GM21619 (cell line): ENCODE data around the gene GLI1.
"Not testable (repeated sequence)": the region's sequence is repeated elsewhere in the genome, so short reads cannot be mapped to it uniquely, and the experiment has no call there.

ENCODE experiments used
- ATAC-seq: cut with Tn5 transposase; IDR thresholded peaks from one replicate; pipeline ENCODE4 v1.9.1; 2021; ENCODE audit not compliant: unreplicated experiment

Gene GLI1

DNA sequence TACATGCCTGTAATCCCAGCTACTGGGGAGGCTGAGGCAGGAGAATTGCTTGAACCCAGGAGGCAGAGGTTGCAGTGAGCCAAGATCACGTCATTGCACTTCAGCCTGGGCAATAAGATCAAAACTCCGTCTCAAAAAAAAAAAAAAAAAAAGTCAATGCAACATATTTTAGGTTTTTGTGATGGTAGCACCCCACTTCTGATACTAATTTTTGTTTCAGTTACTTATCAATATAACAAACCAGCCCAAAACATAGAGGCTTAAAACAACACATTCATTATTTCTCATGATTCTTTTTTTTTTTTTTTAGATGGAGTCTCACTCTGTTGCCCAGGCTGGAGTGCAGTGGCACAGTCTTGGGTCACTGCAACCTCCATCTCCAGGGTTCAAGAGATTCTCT, 18.2 kb upstream of the GLI1 start:
- ATAC-seq, result not testable (repeated sequence)

DNA sequence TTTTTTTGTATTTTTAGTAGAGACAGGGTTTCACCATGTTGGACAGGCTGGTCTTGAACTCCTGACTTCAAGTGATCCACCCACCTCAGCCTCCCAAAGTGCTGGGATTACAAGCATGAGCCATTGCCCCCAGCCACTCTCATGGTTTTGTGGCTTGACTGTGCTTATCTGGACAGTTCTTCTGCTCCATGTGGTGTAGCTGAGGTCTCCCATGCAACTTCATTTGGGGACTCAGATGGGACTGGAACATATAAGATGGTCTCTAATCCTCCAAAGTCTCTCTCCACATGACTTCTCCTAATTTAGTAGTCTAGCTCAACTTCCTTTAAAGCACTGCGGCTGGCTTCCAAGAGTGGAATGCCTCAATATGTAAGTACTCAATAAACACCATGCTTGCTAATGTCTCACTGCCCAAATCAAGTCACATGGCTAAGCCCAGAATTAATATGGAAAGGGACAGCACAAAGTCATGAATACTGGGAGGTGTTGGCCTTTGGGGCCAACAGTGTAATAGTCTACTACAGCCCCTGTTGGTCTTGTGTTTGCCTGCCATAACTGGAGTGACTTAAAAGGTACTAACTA, 17.6 kb upstream of the GLI1 start:
- no peak for ATAC-seq

GRCh38 chr12:57444337-57444736, 15.2 kb upstream of the GLI1 start:
- ATAC-seq, result not testable (repeated sequence)

GRCh38 chr12:57444744-57445143, 14.8 kb upstream of the GLI1 start:
- ATAC-seq, result no peak

DNA sequence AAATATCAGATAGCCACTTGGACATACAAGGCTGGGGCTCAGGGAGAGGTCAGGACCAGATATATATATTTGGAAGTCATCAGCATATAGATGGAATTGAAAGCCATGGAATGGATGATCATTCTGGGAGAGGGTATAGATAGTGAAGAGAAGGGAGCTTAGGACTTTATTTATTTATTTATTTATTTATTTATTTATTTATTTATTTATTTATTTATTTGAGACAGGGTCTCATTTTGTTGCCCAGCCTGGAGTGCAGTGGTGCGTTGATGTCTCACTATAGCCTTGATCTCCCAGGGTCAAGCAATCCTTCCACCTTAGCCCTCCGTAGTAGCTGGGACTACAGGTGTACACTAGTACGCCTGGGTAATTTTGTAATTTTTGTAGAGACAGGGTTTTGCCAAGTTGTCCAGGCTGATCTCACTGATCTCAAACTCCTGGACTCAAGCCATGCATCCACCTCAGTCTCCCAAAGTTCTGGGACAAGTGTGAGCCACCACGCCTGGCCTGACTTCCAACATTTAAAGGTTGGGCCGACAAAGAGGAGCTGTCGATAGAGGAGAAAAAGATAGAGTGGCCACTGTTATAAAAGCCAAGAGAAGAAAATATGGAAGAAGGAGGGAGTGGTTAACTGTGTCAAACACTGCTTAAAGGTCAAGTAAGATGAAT, 13.2 kb upstream of the GLI1 start:
- ATAC-seq, result no peak

GRCh38 chr12:57448669-57449068, 10.9 kb upstream of the GLI1 start:
- no peak for ATAC-seq

- ATAC-seq, result no peak
These were observed 10.2 kb upstream of the GLI1 start for GRCh38 chr12:57449375-57449774.

DNA sequence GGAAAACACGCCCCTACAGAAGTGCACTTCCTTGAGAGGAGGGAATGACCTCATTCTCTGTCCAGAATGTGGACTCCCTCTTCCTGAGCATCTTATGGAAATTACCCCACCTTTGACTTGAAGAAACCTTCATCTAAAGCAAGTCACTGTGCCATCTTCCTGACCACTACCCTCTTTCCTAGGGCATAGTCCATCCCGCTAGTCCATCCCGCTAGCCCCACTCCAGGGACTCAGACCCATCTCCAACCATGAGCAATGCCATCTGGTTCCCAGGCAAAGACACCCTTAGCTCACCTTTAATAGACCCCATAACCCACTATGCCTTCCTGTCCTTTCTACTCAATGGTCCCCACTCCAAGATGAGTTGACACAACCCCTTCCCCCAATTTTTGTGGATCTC, 9.5 kb upstream of the GLI1 start:
- no peak for ATAC-seq

DNA sequence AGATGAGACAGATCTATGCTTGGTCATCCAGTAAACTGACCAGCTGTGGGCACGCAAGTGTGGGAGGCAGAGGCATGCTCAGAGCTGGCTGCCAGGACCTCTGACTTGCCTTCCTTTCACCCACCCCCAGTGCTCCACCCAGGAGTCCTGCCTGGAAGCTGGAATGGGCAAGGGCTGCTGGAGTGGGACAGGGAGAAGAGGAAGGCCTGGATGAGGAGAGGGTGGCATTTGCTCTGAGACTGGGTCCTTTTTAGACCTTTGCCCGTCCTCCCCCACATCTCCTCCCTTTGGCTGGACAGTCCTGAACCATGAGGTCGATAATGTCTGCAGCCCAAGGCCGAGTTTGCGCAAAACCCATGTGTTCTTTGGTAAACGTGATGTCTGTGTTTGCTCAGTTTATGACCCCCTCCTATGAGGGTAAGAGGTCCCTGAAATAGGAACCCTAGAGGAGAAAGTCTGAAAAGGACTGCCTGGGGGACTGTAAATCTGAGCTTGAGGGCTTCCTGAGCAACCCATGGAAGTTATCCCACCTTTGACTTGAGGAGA, 8.3 kb upstream of the GLI1 start:
- no peak for ATAC-seq

DNA sequence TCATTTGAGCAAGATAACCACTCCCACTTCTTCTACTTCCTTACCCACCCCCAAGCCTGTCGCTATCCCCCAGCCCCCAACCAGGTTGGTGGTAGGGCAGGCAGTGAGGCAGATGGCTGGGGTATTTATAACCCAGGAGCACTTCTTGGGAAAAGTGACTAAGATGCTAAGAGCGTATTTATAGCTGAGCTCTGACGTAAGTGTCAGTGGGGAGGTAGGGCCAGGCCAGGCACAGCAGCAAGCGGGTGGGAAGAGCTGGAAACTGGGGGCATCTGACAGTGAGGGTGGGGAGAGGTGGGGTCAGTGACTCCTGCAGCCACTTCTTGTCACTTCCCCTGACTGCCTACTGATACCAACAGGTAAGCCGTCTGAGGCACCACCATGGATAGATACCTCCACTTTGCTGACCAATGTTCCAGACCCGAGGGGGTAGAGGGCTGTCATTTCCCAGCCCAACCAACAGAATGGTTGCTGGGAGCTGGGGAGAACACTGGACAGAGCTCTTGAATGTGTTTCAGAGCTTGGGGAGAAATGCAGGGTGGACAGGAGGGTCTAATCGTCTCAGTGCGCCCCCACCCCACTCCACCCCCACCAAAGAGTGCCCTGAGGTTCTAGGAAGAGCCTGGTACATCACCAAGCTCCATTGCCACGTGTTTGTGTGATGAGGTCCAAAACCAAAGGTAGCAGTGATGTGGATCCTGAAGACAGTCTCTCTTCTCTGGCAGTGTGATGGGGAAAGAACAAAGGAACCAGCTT, 7.2 kb upstream of the GLI1 start:
- ATAC-seq, result no peak

GRCh38 chr12:57452937-57453509, 6.6 kb upstream of the GLI1 start:
- peak; percentile 41 for ATAC-seq

- ATAC-seq, result no peak
These were observed 5.4 kb upstream of the GLI1 start for GRCh38 chr12:57454213-57454565.

DNA sequence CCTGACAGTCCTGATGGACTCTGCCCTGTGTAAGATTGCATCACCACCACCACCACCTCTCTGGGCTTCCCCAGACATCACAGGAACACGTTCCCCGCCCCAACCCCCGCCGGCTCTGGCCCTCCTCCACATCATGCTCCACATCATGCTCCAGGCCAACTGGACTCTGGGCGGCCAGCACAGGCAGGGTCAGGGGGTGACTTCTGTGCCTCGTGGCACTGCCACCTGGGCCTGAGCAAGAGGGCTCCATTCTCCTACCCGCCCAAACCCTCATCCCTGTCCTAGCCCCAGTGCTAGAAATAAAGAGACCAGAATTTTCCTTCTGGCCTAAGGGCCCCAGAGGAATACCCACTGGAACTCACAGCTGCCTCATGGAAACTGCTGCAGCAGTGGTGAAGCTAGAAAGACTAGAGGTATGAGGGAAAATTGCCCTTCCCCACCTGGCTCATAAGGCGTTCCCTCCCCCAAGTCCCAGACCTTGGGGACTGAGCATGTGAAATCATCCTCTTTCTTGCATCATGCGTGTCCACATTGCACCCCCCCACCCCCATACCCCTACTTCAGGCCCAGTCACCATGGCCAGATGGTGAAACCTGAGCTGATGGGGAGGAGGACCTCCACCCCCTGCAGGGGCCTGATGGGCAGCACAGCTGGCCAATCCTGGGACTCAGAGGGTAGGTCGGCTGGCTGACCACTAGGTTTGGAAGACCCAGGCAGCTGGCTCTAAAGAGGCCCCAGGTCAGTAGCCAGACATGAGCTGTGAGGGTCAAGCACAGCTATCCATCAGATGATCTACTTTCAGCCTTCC, 4.8 kb upstream of the GLI1 start, which contains the start of gene INHBE:
INHBE (plus strand) TSS at position 742 of the 808 bp plus-strand sequence. CDS start 230 bp downstream, outside the sequence.
- ATAC-seq, result no peak

DNA sequence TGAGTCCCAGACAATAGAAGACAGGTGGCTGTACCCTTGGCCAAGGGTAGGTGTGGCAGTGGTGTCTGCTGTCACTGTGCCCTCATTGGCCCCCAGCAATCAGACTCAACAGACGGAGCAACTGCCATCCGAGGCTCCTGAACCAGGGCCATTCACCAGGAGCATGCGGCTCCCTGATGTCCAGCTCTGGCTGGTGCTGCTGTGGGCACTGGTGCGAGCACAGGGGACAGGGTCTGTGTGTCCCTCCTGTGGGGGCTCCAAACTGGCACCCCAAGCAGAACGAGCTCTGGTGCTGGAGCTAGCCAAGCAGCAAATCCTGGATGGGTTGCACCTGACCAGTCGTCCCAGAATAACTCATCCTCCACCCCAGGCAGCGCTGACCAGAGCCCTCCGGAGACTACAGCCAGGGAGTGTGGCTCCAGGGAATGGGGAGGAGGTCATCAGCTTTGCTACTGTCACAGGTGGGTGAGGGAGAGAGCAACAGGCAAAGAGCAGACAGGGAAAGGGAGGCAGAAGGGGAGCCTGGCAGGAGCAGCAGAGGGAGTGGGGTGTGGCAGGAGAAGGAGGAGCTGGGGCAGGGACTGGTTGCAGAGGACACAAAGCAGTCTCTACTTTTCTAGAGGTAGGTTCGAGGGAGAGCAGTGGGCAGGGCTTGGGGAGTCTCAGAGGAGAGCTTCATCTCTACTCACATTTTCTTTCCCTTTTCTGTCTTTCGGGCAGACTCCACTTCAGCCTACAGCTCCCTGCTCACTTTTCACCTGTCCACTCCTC, 4.0 kb upstream of the GLI1 start:
- ATAC-seq, result no peak

GRCh38 chr12:57456145-57456700, 3.4 kb upstream of the GLI1 start:
- peak; percentile 34 for ATAC-seq

DNA sequence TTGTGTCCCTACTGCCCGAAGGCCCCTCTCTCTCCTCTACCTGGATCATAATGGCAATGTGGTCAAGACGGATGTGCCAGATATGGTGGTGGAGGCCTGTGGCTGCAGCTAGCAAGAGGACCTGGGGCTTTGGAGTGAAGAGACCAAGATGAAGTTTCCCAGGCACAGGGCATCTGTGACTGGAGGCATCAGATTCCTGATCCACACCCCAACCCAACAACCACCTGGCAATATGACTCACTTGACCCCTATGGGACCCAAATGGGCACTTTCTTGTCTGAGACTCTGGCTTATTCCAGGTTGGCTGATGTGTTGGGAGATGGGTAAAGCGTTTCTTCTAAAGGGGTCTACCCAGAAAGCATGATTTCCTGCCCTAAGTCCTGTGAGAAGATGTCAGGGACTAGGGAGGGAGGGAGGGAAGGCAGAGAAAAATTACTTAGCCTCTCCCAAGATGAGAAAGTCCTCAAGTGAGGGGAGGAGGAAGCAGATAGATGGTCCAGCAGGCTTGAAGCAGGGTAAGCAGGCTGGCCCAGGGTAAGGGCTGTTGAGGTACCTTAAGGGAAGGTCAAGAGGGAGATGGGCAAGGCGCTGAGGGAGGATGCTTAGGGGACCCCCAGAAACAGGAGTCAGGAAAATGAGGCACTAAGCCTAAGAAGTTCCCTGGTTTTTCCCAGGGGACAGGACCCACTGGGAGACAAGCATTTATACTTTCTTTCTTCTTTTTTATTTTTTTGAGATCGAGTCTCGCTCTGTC, 2.7 kb upstream of the GLI1 start:
- no peak for ATAC-seq

- no peak for ATAC-seq
These were observed 925 bp upstream of the GLI1 start for GRCh38 chr12:57458665-57459054.

DNA sequence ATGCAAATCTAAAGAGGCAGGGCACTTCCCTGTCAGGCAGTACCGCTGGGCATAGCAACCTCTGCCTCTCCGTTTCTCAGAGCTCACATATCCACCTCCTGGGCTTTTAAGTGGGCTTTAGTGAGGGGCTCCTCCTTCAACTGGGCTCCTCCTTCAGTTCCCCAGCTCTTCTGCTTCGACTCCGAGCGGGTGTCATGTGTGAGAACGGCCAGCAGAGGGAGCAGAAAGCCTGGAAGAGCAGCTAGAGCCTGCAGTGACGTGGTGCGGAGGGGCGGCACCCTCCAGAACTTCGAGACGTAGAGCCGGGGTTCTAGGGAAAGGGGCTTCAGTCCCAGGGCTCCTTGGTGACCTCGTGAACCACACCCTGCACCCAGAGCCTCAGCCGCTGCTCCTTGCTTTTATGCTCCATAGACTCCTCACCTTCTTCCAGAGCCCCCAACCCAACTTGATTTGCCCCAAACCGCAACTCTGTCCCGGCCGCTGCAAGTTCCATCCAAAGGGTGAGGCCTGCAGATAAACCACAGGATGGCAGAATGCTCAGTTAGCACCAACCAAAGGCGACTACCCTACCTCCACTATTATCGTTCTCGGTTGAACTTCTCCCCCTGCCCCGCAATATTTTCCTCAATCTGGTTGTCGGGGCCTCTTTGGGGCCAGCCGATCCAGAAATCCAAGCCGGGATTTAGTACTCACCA, 383 bp upstream of the GLI1 start:
- ATAC-seq, result peak; percentile 51

- ATAC-seq, result no peak
These were observed 841 bp downstream of the GLI1 start for GRCh38 chr12:57460468-57460784.
